HCT116 (cell line): Measurements from ENCODE around the gene AKAP13. TPM values are rescaled to one million over a fixed set of nuclear protein-coding genes. Genes with fewer than 3 reads are reported as not detected.

ENCODE experiments used
- ATAC-seq: fragments of 200-7000 bp; cut with Tn5 transposase; 2 replicates; pipeline ENCODE4 v1.9.1; 2020; ENCODE audit warnings: mild to moderate bottlenecking, moderate library complexity
- BruUV-seq: library from RNA; stranded (reverse); fragments of 400-500 nt; replicated peaks from 2 replicates; lab custom pipeline; 2021; lab: Mats Ljungman, UMichigan
- CTCF ChIA-PET: fragments of 300-600 bp; sonication (Branson Sonifier 250); formaldehyde crosslinking; loops from one replicate; lab custom pipeline; 2021; ENCODE audit warnings: antibody characterized with exemption; lab: Charles Lee
- POLR2A ChIA-PET: fragments of 300-600, 350-600 bp; sonication (Branson Sonifier 250); formaldehyde crosslinking; loops from one replicate; lab custom pipeline; 2021; ENCODE audit warnings: antibody characterized with exemption; lab: Charles Lee
- RAD21 ChIA-PET, 2 experiments: fragments of 300-600 bp; sonication (Branson Sonifier 250); formaldehyde crosslinking; loops; one replicate each; lab custom pipeline; 2023; ENCODE audit warnings: low total read pairs in 2 of 2; ENCODE audit not compliant: uncharacterized antibody in 2 of 2, unreplicated experiment in 2 of 2, low non-redundant PET in 1 of 2; lab: Charles Lee
- DNase-seq: peaks from one replicate; pipeline ENCODE4 v3.0.0-alpha.2; 2010; ENCODE audit warnings: low read depth, low spot score
- H2AFZ ChIP-seq: fragments of 200-600 bp; shearing (Covaris generic), sonication (generic); 2 replicates; pipeline ENCODE4 v1.6.1; 2017; ENCODE audit warnings: low read depth, mixed run types, mixed read lengths, antibody characterized with exemption, low read length; ENCODE audit not compliant: poor library complexity, severe bottlenecking
- H3K27ac ChIP-seq: 2 replicates; pipeline ENCODE4 v1.5.1; 2012; ENCODE audit warnings: low read depth, low read length
- H3K27me3 ChIP-seq: fragments of 200-600 bp; sonication (generic); 2 replicates; pipeline ENCODE4 v1.6.1; 2016; ENCODE audit warnings: mixed run types, low read length, mixed read lengths; ENCODE audit not compliant: insufficient read depth
- H3K36me3 ChIP-seq, 2 experiments: fragments of 200-500 bp in 1 of 2; fragments of 200-600 bp in 1 of 2; sonication (Bioruptor generic) in 1 of 2; sonication (generic) in 1 of 2; 2 replicates each; pipeline versions ENCODE4 v1.5.1 to v1.6.1; 2014 to 2016; ENCODE audit warnings: low read length in 2 of 2, inconsistent platforms in 1 of 2, mixed read lengths in 1 of 2, mixed run types in 1 of 2; ENCODE audit not compliant: insufficient read depth in 2 of 2, control insufficient read depth in 1 of 2
- H3K4me1 ChIP-seq, 2 experiments: fragments of 200-600 bp in 1 of 2; sonication (generic) in 1 of 2; 2 replicates each; pipeline versions ENCODE4 v1.5.1 to v1.6.1; 2012 to 2017; ENCODE audit warnings: low read length in 2 of 2, inconsistent platforms in 1 of 2, mild to moderate bottlenecking in 1 of 2, mixed read lengths in 1 of 2, mixed run types in 1 of 2, moderate library complexity in 1 of 2; ENCODE audit not compliant: insufficient read depth in 2 of 2, control insufficient read depth in 1 of 2
- H3K4me2 ChIP-seq: fragments of 200-600 bp; sonication (generic); 2 replicates; pipeline ENCODE4 v1.6.1; 2017; ENCODE audit warnings: mixed run types, low read length, mixed read lengths
- H3K4me3 ChIP-seq, 2 experiments: fragments of 200-600 bp in 1 of 2; sonication (generic) in 1 of 2; replicated peaks in 1 of 2; 2 replicates each; pipeline ENCODE4 v1.5.1; 2011 to 2016; ENCODE audit warnings: low read length in 2 of 2, control low read depth in 1 of 2, low read depth in 1 of 2, mild to moderate bottlenecking in 1 of 2, mixed read lengths in 1 of 2, mixed run types in 1 of 2
- H3K79me2 ChIP-seq: fragments of 200-600 bp; sonication (generic); 2 replicates; pipeline ENCODE4 v1.6.1; 2017; ENCODE audit warnings: mild to moderate bottlenecking, mixed run types, low read length, moderate library complexity, mixed read lengths; ENCODE audit not compliant: insufficient read depth
- H3K9ac ChIP-seq: fragments of 200-600 bp; sonication (generic); 2 replicates; pipeline ENCODE4 v1.6.1; 2016; ENCODE audit warnings: low read length, mixed read lengths
- H3K9me2 ChIP-seq: fragments of 200-600 bp; sonication (generic), shearing (Covaris generic); 2 replicates; pipeline ENCODE4 v1.6.1; 2017; ENCODE audit warnings: mixed run types, mild to moderate bottlenecking, moderate library complexity; ENCODE audit not compliant: insufficient read depth
- H3K9me3 ChIP-seq, 2 experiments: fragments of 200-500 bp in 1 of 2; fragments of 200-600 bp in 1 of 2; sonication (Bioruptor generic) in 1 of 2; sonication (generic) in 1 of 2; 2 replicates each; pipeline ENCODE4 v1.6.1; 2014 to 2017; ENCODE audit warnings: low read length in 2 of 2, mixed read lengths in 2 of 2, inconsistent platforms in 1 of 2, low read depth in 1 of 2, mild to moderate bottlenecking in 1 of 2, mixed run types in 1 of 2, moderate library complexity in 1 of 2; ENCODE audit not compliant: control insufficient read depth in 1 of 2, insufficient read depth in 1 of 2
- H4K20me1 ChIP-seq: fragments of 200-600 bp; sonication (generic), shearing (Covaris generic); 2 replicates; pipeline ENCODE4 v1.6.1; 2017; ENCODE audit warnings: mixed run types, mild to moderate bottlenecking, moderate library complexity; ENCODE audit not compliant: insufficient read depth
- CEBPB ChIP-seq: IDR thresholded peaks from 2 replicates; pipeline ENCODE4 v1.6.1; 2012; ENCODE audit warnings: low read depth
- EGR1 ChIP-seq: IDR thresholded peaks from 2 replicates; pipeline ENCODE4 v1.6.1; 2012; ENCODE audit warnings: low read depth
- EZH2phosphoT487 ChIP-seq: fragments of 200-600 bp; IDR thresholded peaks from 2 replicates; pipeline ENCODE4 v1.6.1; 2018; ENCODE audit warnings: antibody characterized with exemption, borderline replicate concordance
- FOSL1 ChIP-seq: IDR thresholded peaks from 2 replicates; pipeline ENCODE4 v1.6.1; 2012; ENCODE audit warnings: low read depth
- POLR2A ChIP-seq: IDR thresholded peaks from 2 replicates; pipeline ENCODE4 v1.7.0; 2011; ENCODE audit warnings: borderline replicate concordance; ENCODE audit not compliant: insufficient read depth, insufficient read length; ENCODE audit errors: extremely low read depth
- POLR2AphosphoS5 ChIP-seq: IDR thresholded peaks from 2 replicates; pipeline ENCODE4 v1.6.1; 2011; ENCODE audit warnings: mild to moderate bottlenecking, low read depth, low read length, moderate library complexity
- SIN3A ChIP-seq: IDR thresholded peaks from 2 replicates; pipeline ENCODE4 v1.6.1; 2012; ENCODE audit warnings: low read depth
- YY1 ChIP-seq: IDR thresholded peaks from 2 replicates; pipeline ENCODE4 v1.6.1; 2011; ENCODE audit warnings: low read length, low read depth, moderate library complexity, mild to moderate bottlenecking; ENCODE audit not compliant: insufficient replicate concordance; ENCODE audit errors: extremely low read depth
- ZFX ChIP-seq: fragments of 450-650 bp; IDR thresholded peaks from 2 replicates; pipeline ENCODE4 v1.6.1; 2017
- intact Hi-C: fragments of 100-400 bp; cut with micrococcal nuclease; formaldehyde crosslinking; loops from 2 replicates; pipeline ENCODE4 v1.10.0; 2022
- total RNA-seq: library from RNA; stranded (reverse); gene quantifications from one replicate; pipeline ENCODE4 v1.2.1, GENCODE V29; 2021; ENCODE audit not compliant: unreplicated experiment
- TF ChIP-seq, protein P1 (sequence below): IDR thresholded peaks from 2 replicates; pipeline ENCODE4 v1.6.1; 2011; ENCODE audit warnings: mild to moderate bottlenecking, low read length, moderate library complexity; ENCODE audit not compliant: insufficient replicate concordance; ENCODE audit errors: extremely low read depth
- TF ChIP-seq, protein P2 (sequence below): IDR thresholded peaks from 2 replicates; pipeline ENCODE4 v1.6.1; 2012
- TF ChIP-seq, protein P3 (sequence below): IDR thresholded peaks from 2 replicates; pipeline ENCODE4 v1.6.1; 2012
- TF ChIP-seq, protein P4 (sequence below): IDR thresholded peaks from 2 replicates; pipeline ENCODE4 v1.6.1; 2012; ENCODE audit warnings: low read depth

Gene AKAP13
- total RNA-seq, 1 experiment from 2014 or later = 43.1 TPM

DNA sequence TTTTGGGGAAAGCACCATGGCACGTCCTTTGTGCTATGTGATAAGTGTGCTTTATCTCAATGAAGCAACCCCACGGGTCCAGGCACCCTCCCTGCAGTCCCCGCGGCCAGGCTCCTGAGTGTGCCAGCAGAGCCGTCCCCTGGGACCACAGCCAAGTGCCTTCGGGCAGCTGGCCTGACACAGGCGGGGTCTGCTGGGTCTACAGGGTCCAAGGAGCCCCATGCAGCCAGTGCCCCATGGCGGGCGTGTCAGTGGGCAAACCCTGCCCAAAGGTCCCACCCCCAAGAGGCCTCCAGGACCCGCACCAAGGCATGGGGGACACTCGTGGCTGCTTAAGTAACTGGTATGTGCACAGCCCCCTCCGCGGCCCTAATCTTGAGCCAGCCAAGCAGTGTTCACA, 379.0 kb downstream of the AKAP13 start:
- DNase-seq = no peak
- CTCF ChIA-PET = no interaction called here
- no peak overlapping the region for H3K4me2 ChIP-seq
- H3K4me3 ChIP-seq = no peak overlapping the region
- H3K36me3 ChIP-seq = no peaks in the 10 kb centered on the region
- RAD21 ChIA-PET = no interaction called here
- H2AFZ ChIP-seq = no peak overlapping the region
- no peaks in the 10 kb centered on the region for H3K9me2 ChIP-seq
- TF ChIP-seq, protein P1, sequence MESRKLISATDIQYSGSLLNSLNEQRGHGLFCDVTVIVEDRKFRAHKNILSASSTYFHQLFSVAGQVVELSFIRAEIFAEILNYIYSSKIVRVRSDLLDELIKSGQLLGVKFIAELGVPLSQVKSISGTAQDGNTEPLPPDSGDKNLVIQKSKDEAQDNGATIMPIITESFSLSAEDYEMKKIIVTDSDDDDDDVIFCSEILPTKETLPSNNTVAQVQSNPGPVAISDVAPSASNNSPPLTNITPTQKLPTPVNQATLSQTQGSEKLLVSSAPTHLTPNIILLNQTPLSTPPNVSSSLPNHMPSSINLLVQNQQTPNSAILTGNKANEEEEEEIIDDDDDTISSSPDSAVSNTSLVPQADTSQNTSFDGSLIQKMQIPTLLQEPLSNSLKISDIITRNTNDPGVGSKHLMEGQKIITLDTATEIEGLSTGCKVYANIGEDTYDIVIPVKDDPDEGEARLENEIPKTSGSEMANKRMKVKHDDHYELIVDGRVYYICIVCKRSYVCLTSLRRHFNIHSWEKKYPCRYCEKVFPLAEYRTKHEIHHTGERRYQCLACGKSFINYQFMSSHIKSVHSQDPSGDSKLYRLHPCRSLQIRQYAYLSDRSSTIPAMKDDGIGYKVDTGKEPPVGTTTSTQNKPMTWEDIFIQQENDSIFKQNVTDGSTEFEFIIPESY = no peak
- no peak for TF ChIP-seq POLR2A
- TF ChIP-seq EZH2phosphoT487 = no peak
- no peak for TF ChIP-seq POLR2AphosphoS5
- no peak for TF ChIP-seq SIN3A
- no peaks in the 10 kb centered on the region for H3K27me3 ChIP-seq
- no peak overlapping the region for H3K27ac ChIP-seq
- ATAC-seq = no peak
- H3K9me3 ChIP-seq = no peaks in the 10 kb centered on the region
- no peaks in the 10 kb centered on the region for H3K79me2 ChIP-seq
- POLR2A ChIA-PET = no interaction called here
- BruUV-seq = no TSS peak
- H4K20me1 ChIP-seq = no peaks in the 10 kb centered on the region
- no peaks in the 10 kb centered on the region for H3K4me1 ChIP-seq
- intact Hi-C loops = no loop called here
- H3K9ac ChIP-seq = no peak overlapping the region

DNA sequence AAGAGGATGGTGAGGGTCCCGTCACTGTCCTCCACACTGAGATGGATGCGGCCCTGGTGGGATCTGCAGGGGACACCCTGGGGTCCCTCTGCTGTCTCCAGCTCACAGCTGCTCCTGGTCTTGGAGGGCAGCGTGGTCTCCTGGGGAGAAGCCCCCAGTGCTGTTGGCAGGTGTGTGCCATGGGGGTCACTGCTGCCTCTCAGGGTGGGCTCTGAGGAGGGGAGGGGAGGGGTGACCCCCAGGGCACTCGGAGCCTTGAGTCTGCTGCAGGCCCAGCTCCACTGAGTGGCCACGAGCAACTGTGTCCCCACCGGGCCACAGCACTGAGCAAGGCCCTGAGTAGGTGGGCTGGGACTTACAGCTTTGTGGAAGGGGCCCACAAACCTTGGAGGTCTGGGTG, 379.6 kb downstream of the AKAP13 start:
- intact Hi-C loops = no loop called here
- Histone ChIP-seq H3K27me3 (no peaks in the 10 kb centered on the region), H3K4me3 (no peak overlapping the region), H2AFZ (no peak overlapping the region), H3K27ac (no peak overlapping the region), H4K20me1 (no peaks in the 10 kb centered on the region), H3K9me2 (no peaks in the 10 kb centered on the region), H3K4me2 (no peak overlapping the region), H3K4me1 (no peaks in the 10 kb centered on the region), H3K9me3 (no peaks in the 10 kb centered on the region), H3K79me2 (no peaks in the 10 kb centered on the region), H3K36me3 (no peaks in the 10 kb centered on the region), H3K9ac (no peak overlapping the region)
- RAD21 ChIA-PET = no interaction called here
- BruUV-seq = no TSS peak
- TF ChIP-seq EZH2phosphoT487 (no peak), CEBPB (no peak), POLR2AphosphoS5 (no peak), FOSL1 (no peak), EGR1 (no peak), POLR2A (no peak), ZFX (no peak), YY1 (no peak)
- TF ChIP-seq, protein P2, sequence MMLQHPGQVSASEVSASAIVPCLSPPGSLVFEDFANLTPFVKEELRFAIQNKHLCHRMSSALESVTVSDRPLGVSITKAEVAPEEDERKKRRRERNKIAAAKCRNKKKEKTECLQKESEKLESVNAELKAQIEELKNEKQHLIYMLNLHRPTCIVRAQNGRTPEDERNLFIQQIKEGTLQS = no peak
- TF ChIP-seq, protein P3, sequence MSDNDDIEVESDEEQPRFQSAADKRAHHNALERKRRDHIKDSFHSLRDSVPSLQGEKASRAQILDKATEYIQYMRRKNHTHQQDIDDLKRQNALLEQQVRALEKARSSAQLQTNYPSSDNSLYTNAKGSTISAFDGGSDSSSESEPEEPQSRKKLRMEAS = no peak
- TF ChIP-seq, protein P1 = no peak
- TF ChIP-seq, protein P4, sequence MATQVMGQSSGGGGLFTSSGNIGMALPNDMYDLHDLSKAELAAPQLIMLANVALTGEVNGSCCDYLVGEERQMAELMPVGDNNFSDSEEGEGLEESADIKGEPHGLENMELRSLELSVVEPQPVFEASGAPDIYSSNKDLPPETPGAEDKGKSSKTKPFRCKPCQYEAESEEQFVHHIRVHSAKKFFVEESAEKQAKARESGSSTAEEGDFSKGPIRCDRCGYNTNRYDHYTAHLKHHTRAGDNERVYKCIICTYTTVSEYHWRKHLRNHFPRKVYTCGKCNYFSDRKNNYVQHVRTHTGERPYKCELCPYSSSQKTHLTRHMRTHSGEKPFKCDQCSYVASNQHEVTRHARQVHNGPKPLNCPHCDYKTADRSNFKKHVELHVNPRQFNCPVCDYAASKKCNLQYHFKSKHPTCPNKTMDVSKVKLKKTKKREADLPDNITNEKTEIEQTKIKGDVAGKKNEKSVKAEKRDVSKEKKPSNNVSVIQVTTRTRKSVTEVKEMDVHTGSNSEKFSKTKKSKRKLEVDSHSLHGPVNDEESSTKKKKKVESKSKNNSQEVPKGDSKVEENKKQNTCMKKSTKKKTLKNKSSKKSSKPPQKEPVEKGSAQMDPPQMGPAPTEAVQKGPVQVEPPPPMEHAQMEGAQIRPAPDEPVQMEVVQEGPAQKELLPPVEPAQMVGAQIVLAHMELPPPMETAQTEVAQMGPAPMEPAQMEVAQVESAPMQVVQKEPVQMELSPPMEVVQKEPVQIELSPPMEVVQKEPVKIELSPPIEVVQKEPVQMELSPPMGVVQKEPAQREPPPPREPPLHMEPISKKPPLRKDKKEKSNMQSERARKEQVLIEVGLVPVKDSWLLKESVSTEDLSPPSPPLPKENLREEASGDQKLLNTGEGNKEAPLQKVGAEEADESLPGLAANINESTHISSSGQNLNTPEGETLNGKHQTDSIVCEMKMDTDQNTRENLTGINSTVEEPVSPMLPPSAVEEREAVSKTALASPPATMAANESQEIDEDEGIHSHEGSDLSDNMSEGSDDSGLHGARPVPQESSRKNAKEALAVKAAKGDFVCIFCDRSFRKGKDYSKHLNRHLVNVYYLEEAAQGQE = no peak
- POLR2A ChIA-PET = no interaction called here
- DNase-seq = no peak
- CTCF ChIA-PET = no interaction called here
- ATAC-seq = no peak
